Fibroblast of skin of left biceps (primary cell): ENCODE results near the gene CSMD2.
"Not testable (repeated sequence)": the region's sequence is repeated elsewhere in the genome, so short reads cannot be mapped to it uniquely, and the experiment has no call there.

Experiments
- DNase-seq, 2 experiments: peaks; one replicate each; pipeline ENCODE4 v3.0.0-alpha.2; 2013; ENCODE audit warnings: low read depth in 2 of 2

Gene CSMD2

GRCh38 chr1:34054920-34055319, 110.1 kb downstream of the CSMD2 start:
- no peak for DNase-seq

- no peak for DNase-seq
Observed at GRCh38 chr1:34053660-34054059, 111.4 kb downstream of the CSMD2 start.

- DNase-seq: no peak
Observed at GRCh38 chr1:34052565-34052964, 112.5 kb downstream of the CSMD2 start.

- DNase-seq: no peak
Observed at GRCh38 chr1:34050709-34051485, 114.1 kb downstream of the CSMD2 start.

- DNase-seq: no peak
Observed at GRCh38 chr1:34049994-34050393, 115.0 kb downstream of the CSMD2 start.

- DNase-seq: no peak
Observed at GRCh38 chr1:34049477-34049876, 115.6 kb downstream of the CSMD2 start.

- DNase-seq: no peak
Observed at GRCh38 chr1:34037856-34038255, 127.2 kb downstream of the CSMD2 start.

- no peak for DNase-seq
Observed at GRCh38 chr1:34037109-34037508, 127.9 kb downstream of the CSMD2 start.

GRCh38 chr1:34034036-34034435, 131.0 kb downstream of the CSMD2 start:
- no peak for DNase-seq

GRCh38 chr1:34029954-34030353, 135.1 kb downstream of the CSMD2 start:
- DNase-seq: no peak

- DNase-seq: no peak
Observed at GRCh38 chr1:34029515-34029914, 135.5 kb downstream of the CSMD2 start.

- no peak for DNase-seq
Observed at GRCh38 chr1:34028381-34029055, 136.5 kb downstream of the CSMD2 start.

- no peak for DNase-seq
Observed at GRCh38 chr1:34025675-34026074, 139.4 kb downstream of the CSMD2 start.

GRCh38 chr1:34024485-34024884, 140.5 kb downstream of the CSMD2 start:
- DNase-seq: no peak

GRCh38 chr1:34019741-34020552, 145.1 kb downstream of the CSMD2 start:
- DNase-seq: no peak

GRCh38 chr1:34018285-34018684, 146.7 kb downstream of the CSMD2 start:
- no peak for DNase-seq

- DNase-seq: not testable (repeated sequence)
Observed at GRCh38 chr1:34016281-34016680, 148.7 kb downstream of the CSMD2 start.

- no peak for DNase-seq
Observed at GRCh38 chr1:34013958-34014737, 150.9 kb downstream of the CSMD2 start.

- no peak for DNase-seq
Observed at GRCh38 chr1:34013136-34013535, 151.9 kb downstream of the CSMD2 start.

- DNase-seq: peak; percentile 29 to 37
Observed at GRCh38 chr1:34009340-34009985, 155.6 kb downstream of the CSMD2 start.

GRCh38 chr1:34007760-34008159, 157.3 kb downstream of the CSMD2 start:
- no peak for DNase-seq
